ENCODE results near the gene SPECC1L.

GRCh38 chr22:24282401-24282800 lies 11.8 kb downstream of the SPECC1L start:
- TF ChIP-seq, protein P1, sequence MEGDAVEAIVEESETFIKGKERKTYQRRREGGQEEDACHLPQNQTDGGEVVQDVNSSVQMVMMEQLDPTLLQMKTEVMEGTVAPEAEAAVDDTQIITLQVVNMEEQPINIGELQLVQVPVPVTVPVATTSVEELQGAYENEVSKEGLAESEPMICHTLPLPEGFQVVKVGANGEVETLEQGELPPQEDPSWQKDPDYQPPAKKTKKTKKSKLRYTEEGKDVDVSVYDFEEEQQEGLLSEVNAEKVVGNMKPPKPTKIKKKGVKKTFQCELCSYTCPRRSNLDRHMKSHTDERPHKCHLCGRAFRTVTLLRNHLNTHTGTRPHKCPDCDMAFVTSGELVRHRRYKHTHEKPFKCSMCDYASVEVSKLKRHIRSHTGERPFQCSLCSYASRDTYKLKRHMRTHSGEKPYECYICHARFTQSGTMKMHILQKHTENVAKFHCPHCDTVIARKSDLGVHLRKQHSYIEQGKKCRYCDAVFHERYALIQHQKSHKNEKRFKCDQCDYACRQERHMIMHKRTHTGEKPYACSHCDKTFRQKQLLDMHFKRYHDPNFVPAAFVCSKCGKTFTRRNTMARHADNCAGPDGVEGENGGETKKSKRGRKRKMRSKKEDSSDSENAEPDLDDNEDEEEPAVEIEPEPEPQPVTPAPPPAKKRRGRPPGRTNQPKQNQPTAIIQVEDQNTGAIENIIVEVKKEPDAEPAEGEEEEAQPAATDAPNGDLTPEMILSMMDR (IDR thresholded peaks at IDR 0.05): no peak
- no peak for TF ChIP-seq POLR2A (IDR thresholded peaks at IDR 0.05)

Measured in uterus (tissue), 2 donors.